ENCODE measurements around the gene ACAT2.
A peak's percentile ranks its signal among the peaks of the same experiment; 100 is the strongest.
"Not testable (repeated sequence)": the region's sequence is repeated elsewhere in the genome, so short reads cannot be mapped to it uniquely, and the experiment has no call there.

ACAT2 gene

DNA sequence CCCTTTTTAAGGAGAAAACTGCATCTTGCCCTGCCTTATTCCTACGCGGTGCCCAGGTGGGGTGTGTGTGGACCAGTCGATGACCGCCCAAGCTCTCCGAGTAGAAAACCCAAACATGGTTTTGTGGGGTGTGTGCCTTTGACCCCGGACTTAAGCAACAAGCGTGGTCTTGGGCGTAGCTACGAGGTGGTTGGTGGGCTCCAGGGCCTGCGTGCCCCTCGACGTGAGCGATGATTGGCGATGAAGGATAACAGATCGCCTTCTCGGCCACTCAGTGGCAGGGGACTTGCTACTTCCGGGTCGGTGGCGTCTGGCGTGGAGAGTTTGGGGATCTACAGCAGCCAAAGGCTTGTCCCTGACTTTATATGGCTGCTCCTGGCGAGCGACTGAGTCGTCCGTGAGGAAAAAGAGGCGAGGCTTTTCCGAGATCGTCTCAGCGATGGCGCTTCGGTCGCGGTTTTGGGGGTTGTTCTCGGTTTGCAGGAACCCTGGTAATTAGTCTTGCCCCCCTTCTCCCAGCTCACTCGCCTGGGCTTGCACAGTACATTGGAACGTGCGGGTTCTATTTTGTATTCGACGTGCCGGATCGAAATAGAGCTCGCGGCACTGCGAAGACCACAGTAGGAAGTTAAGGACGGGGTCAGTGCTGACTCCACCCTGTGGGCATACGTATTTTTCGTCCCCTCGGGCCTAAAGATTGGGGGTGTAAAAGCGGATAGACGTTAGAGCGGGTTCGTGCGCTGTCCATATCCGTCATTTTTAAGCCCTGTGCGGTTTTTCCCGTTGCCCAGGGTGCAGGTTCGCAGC lies 28.5 kb downstream of the ACAT2 start, which contains the start of gene MRPL18:
Gene MRPL18 (plus strand): TSS at position 319 of the 807 bp plus-strand sequence. CDS start 121 bp downstream, at position 440.
- peak; percentile 93 for DNase-seq (ENCODE audit: extremely low spot score)
- POLR2A ChIA-PET, result interaction anchor here (0.6 to 1.7 kb wide), 16 partner anchors 8 to 190 kb away, joined by 3 to 14 read pairs (median 4); partner anchors contain the start of genes ACAT2, PNLDC1 and WTAP
- TF ChIP-seq, protein P1, sequence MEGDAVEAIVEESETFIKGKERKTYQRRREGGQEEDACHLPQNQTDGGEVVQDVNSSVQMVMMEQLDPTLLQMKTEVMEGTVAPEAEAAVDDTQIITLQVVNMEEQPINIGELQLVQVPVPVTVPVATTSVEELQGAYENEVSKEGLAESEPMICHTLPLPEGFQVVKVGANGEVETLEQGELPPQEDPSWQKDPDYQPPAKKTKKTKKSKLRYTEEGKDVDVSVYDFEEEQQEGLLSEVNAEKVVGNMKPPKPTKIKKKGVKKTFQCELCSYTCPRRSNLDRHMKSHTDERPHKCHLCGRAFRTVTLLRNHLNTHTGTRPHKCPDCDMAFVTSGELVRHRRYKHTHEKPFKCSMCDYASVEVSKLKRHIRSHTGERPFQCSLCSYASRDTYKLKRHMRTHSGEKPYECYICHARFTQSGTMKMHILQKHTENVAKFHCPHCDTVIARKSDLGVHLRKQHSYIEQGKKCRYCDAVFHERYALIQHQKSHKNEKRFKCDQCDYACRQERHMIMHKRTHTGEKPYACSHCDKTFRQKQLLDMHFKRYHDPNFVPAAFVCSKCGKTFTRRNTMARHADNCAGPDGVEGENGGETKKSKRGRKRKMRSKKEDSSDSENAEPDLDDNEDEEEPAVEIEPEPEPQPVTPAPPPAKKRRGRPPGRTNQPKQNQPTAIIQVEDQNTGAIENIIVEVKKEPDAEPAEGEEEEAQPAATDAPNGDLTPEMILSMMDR (IDR thresholded peaks at IDR 0.05; ENCODE audit: control extremely low read depth, extremely low read depth, low read depth, missing control alignments), result no peak
- CTCF ChIA-PET, result interaction anchor here (0.7 to 3.0 kb wide), 12 partner anchors 12 to 185 kb away, joined by 3 to 16 read pairs (median 3); partner anchors contain the start of gene PNLDC1

DNA sequence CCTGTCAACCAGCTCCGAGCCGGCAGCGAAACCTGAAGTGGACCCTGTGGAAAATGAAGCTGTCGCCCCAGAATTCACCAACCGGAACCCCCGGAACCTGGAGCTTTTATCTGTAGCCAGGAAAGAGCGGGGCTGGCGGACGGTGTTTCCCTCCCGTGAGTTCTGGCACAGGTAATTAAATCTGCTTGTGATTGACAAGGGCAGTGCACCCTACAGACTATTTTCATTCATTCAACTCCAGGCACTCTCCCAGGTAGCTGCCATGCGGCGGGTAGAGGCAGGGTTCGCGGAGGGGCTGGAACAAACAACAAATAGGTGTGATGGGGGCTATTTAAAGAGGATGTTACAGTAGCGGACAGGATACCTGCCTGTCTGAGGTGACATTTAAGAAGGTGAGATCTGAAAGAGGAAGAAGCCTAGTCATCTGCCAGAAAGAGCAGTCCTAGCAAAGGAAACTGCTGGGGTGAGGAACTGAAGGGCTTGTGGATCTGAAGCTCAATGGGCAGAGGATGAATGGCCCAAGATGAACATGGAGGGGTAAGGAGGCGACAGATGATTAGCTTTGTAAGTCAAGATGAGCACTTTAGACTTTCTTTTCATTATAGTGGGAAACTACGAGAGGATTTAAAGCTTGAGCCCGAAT lies 29.2 kb downstream of the ACAT2 start:
- DNase-seq (ENCODE audit: extremely low spot score), result no peak
- POLR2A ChIA-PET, result interaction anchor here (1.0 to 1.7 kb wide), 2 partner anchors 21 to 31 kb away, joined by 4 read pairs; no protein-coding TSS in a partner anchor
- TF ChIP-seq, protein P1 (IDR thresholded peaks at IDR 0.05; ENCODE audit: control extremely low read depth, extremely low read depth, low read depth, missing control alignments), result no peak
- CTCF ChIA-PET, result interaction anchor here (0.7 to 3.0 kb wide), 11 partner anchors 11 to 185 kb away, joined by 3 to 16 read pairs (median 3); partner anchors contain the start of gene PNLDC1

DNA sequence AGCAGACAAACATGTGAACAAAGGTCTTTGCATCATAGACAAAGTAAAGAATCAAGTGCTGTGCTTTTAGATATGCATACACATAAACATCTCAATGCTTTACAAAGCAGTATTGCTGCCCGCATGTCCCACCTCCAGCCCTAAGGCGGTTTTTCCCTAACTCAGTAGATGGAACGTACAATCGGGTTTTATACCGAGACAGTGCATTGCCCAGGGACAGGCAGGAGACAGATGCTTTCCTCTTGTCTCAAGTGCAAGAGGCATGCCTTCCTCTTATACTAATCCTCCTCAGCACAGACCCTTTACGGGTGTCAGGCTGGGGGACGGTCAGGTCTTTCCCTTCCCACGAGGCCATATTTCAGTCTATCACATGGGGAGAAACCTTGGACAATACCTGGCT lies 33.1 kb downstream of the ACAT2 start:
- CTCF ChIA-PET; DNase-seq (ENCODE audit: extremely low spot score); POLR2A ChIA-PET: not testable (repeated sequence)

DNA sequence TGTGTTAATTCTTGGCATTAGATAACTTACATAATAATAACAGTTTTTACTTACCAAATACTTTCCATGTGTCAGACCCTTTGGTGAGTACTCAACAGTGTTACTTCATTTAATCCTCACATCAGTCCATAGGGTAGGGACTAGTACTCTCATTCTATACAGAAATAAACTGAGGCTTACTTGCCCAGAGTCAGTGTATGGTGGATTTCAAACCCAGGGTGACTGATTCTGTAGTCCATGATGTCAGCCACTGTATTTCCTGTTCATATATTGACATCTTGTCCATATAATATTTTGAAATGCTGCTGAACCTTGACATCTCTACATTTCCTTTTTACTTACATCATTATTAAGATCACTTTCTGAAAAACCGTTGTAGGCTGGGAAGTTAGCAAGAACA lies 35.7 kb downstream of the ACAT2 start:
- CTCF ChIA-PET, result no interaction called here
- TF ChIP-seq, protein P1 (IDR thresholded peaks at IDR 0.05; ENCODE audit: control extremely low read depth, extremely low read depth, low read depth, missing control alignments), result no peak
- no peak for DNase-seq (ENCODE audit: extremely low spot score)
- POLR2A ChIA-PET, result no interaction called here

DNA sequence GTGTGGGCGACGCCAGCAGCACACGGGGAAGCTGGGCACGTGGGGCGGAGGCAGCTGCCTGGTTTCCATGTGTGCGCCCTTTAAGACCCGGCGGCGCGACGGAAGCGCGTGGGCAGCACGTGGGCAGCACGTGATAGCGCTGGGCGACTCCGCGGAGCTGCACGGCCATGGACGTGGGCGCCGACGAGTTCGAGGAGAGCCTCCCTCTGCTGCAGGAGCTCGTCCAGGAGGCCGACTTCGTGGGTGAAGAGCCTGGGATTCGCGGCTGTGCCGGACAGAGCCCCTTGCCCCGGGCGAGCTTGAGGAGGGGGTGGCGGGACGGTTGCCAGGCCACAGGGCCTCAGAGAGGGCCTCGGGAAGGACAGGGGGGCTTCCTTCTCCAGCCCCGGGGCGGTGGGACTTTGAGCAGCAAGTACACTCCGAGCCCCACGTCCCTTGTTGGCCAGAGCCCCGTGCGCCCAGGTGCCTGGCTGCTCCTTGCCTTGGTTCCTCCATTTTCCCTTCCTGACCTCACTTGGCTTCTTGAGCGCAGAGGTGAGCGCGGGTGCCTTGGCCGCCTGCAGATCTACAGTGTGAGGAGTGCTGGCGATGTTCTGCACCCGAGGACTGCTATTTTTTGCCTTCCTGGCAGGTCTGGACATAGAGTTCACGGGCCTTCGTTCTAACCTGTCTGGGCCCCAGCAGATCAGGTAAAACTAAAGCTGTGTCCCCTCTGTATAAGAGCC lies 38.5 kb downstream of the ACAT2 start, which contains the start of gene PNLDC1:
Gene PNLDC1 (plus strand): TSS at position 136 of the 725 bp plus-strand sequence. CDS start 32 bp downstream, at position 168.
- ChIA-PET POLR2A (interaction anchor here (1.1 kb wide), 1 partner anchor 11 kb away, joined by 3 read pairs; the partner anchor contains the start of gene TCP1), CTCF (interaction anchor here (1.8 to 4.8 kb wide), 2 partner anchors 10 to 21 kb away, joined by 4 to 16 read pairs; partner anchors contain the start of genes MRPL18 and TCP1)
- DNase-seq (ENCODE audit: extremely low spot score), result peak; percentile 56
- TF ChIP-seq, protein P1 (IDR thresholded peaks at IDR 0.05; ENCODE audit: control extremely low read depth, extremely low read depth, low read depth, missing control alignments), result no peak

DNA sequence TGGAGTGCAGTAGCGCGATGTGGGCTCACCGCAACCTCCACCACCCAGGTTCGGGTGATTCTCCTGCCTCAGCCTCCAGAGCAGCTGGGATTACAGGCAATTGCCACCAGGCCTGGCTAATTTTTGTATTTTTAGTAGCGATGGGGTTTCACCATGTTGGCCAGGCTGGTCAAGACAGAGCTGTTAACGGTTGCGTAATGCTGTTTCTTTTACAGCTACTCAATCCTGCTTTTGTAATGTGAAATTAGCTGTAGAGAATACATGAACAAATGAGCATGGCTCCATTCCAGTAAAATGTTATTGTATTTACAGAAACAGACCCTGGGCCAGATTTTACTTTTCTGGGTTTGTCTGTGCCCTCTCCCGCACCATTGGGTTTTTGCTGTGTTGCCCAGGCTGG lies 40.1 kb downstream of the ACAT2 start:
- TF ChIP-seq, protein P1 (IDR thresholded peaks at IDR 0.05; ENCODE audit: control extremely low read depth, extremely low read depth, low read depth, missing control alignments), result no peak
- ChIA-PET POLR2A (no interaction called here), CTCF (interaction anchor here (0.8 to 4.8 kb wide), 2 partner anchors 11 to 62 kb away, joined by 3 to 16 read pairs; partner anchors contain the start of genes MRPL18 and TCP1)
- no peak for DNase-seq (ENCODE audit: extremely low spot score)

Data from GM10248 (cell line).